HepG2 (cell line): Measurements from ENCODE around the gene DCTN4. TPM values are rescaled to one million over a fixed set of nuclear protein-coding genes. Genes with fewer than 3 reads are reported as not detected.

Experiments used
- ATAC-seq: fragments of 200-7000 bp; cut with Tn5 transposase; 3 replicates; pipeline ENCODE4 v1.9.1; 2020; ENCODE audit warnings: mild to moderate bottlenecking, moderate library complexity
- BruUV-seq: library from RNA; stranded (reverse); fragments of 400-500 nt; replicated peaks from 2 replicates; lab custom pipeline; 2021; lab: Mats Ljungman, UMichigan
- CTCF ChIA-PET: fragments of 300-600 bp; formaldehyde crosslinking; extraction: SDS; loops from one replicate; lab custom pipeline; 2021; ENCODE audit warnings: low total read pairs, inconsistent platforms, low intra/inter-chr PET ratio; lab: Yijun Ruan, JAX
- POLR2A ChIA-PET: fragments of 350-600 bp; sonication (Branson Sonifier 250); formaldehyde crosslinking; loops from one replicate; lab custom pipeline; 2020; ENCODE audit warnings: antibody characterized with exemption, inconsistent platforms; lab: Yijun Ruan, JAX
- DNase-seq: peaks from one replicate; pipeline ENCODE4 v3.0.0-alpha.2; 2015; ENCODE audit warnings: low spot score
- FAIRE-seq: peaks from 3 replicates; lab custom pipeline; 2011; peaks lifted over from hg19 to GRCh38; lab: Jason Lieb, UNC
- H2AFZ ChIP-seq: one replicate; pipeline ENCODE4 v1.6.1; 2011; ENCODE audit warnings: low read length, inconsistent platforms
- H3K27ac ChIP-seq: fragments of 300-600 bp; 3 replicates; pipeline ENCODE4 v1.8.0; 2011; ENCODE audit warnings: mixed run types, mild to moderate bottlenecking, mixed read lengths, low read length, inconsistent platforms; ENCODE audit not compliant: insufficient read depth; ENCODE audit errors: extremely low read length
- H3K27me3 ChIP-seq, 2 experiments: fragments of 200-600 bp in 1 of 2; 2 replicates in 1 of 2; 3 replicates in 1 of 2; pipeline versions ENCODE4 v1.6.0 to v1.8.0; 2011; ENCODE audit warnings: low read length in 2 of 2, mild to moderate bottlenecking in 2 of 2, moderate library complexity in 2 of 2, inconsistent platforms in 1 of 2; ENCODE audit not compliant: insufficient read depth in 2 of 2, control insufficient read depth in 1 of 2
- H3K36me3 ChIP-seq, 2 experiments: fragments of 200-600 bp in 1 of 2; replicated peaks in 1 of 2; 2 replicates in 1 of 2; 3 replicates in 1 of 2; pipeline versions ENCODE4 v1.5.1 to v1.8.0; 2011; ENCODE audit warnings: low read length in 2 of 2, inconsistent platforms in 1 of 2; ENCODE audit not compliant: insufficient read depth in 2 of 2, control insufficient read depth in 1 of 2
- H3K4me1 ChIP-seq: 2 replicates; pipeline ENCODE4 v1.5.1; 2012; ENCODE audit warnings: low read length, inconsistent platforms; ENCODE audit not compliant: insufficient read depth
- H3K4me2 ChIP-seq: 2 replicates; pipeline ENCODE4 v1.6.0; 2011; ENCODE audit warnings: low read depth, low read length, inconsistent platforms
- H3K4me3 ChIP-seq, 3 experiments: fragments of 200-600 bp in 1 of 3; sonication (generic), shearing (Covaris generic) in 1 of 3; replicated peaks in 1 of 3; 2 replicates each; pipeline ENCODE4 v1.5.1; 2011 to 2016; ENCODE audit warnings: low read length in 3 of 3, inconsistent platforms in 2 of 3, low read depth in 2 of 3, mild to moderate bottlenecking in 2 of 3, control low read depth in 1 of 3, mixed read lengths in 1 of 3; ENCODE audit not compliant: insufficient read depth in 1 of 3
- H3K79me2 ChIP-seq: one replicate; pipeline ENCODE4 v1.6.1; 2011; ENCODE audit warnings: low read length, inconsistent platforms; ENCODE audit not compliant: insufficient read depth
- H3K9ac ChIP-seq: 2 replicates; pipeline ENCODE4 v1.6.0; 2011; ENCODE audit warnings: mild to moderate bottlenecking, low read depth, low read length, inconsistent platforms; ENCODE audit not compliant: insufficient read depth
- H3K9me3 ChIP-seq: 2 replicates; pipeline ENCODE4 v1.5.1; 2012; ENCODE audit warnings: mild to moderate bottlenecking, low read length
- H4K20me1 ChIP-seq: 2 replicates; pipeline ENCODE4 v1.6.0; 2011; ENCODE audit warnings: inconsistent platforms, mild to moderate bottlenecking, low read length, moderate library complexity; ENCODE audit not compliant: insufficient read depth
- ATF7 ChIP-seq, 2 experiments: fragments of 450-650 bp in 1 of 2; sonication (generic) in 1 of 2; formaldehyde crosslinking in 1 of 2; IDR thresholded peaks; 2 replicates each; pipeline versions ENCODE4 v1.4.0 to v1.6.1; 2016 to 2020; ENCODE audit warnings: antibody characterized with exemption in 1 of 2, mild to moderate bottlenecking in 1 of 2, missing genetic modification reagents in 1 of 2
- FOXA3 ChIP-seq: IDR thresholded peaks from 2 replicates; pipeline ENCODE4 v1.6.1; 2016; ENCODE audit warnings: missing genetic modification reagents, missing compliant biosample characterization
- KDM6A ChIP-seq: IDR thresholded peaks from 2 replicates; pipeline ENCODE4 v1.6.1; 2016; ENCODE audit warnings: low read depth
- MNT ChIP-seq: fragments of 450-650 bp; IDR thresholded peaks from 2 replicates; pipeline ENCODE4 v1.6.1; 2016
- RBFOX2 ChIP-seq: fragments of 200-400 bp; formaldehyde crosslinking; IDR thresholded peaks from 2 replicates; pipeline ENCODE4 v1.6.1; 2017; ENCODE audit warnings: low read depth, mild to moderate bottlenecking, low read length
- SMARCE1 ChIP-seq: fragments of 450-650 bp; IDR thresholded peaks from 2 replicates; pipeline ENCODE4 v1.6.1; 2017; ENCODE audit warnings: borderline replicate concordance
- ZNF234 ChIP-seq: sonication (generic); formaldehyde crosslinking; conservative IDR thresholded peaks from 2 replicates; pipeline ENCODE4 v1.5.1; 2020; ENCODE audit warnings: mild to moderate bottlenecking, missing genetic modification reagents
- ZNF839 ChIP-seq: sonication (generic); formaldehyde crosslinking; IDR thresholded peaks from 2 replicates; pipeline ENCODE4 v1.4.0; 2020; ENCODE audit warnings: missing genetic modification reagents, mild to moderate bottlenecking, borderline replicate concordance
- WGBS: methylation state at CpG from one replicate; pipeline ENCODE4 v1.1.6; 2017; ENCODE audit warnings: low lambda C conversion rate; 5-methylcytosine and 5-hydroxymethylcytosine counted together
- in situ Hi-C: cut with HindIII; loops from 2 replicates; pipeline ENCODE4 v1.10.0; 2017; ENCODE audit warnings: low pct_unique_long_range_greater_than_20kb; ENCODE audit not compliant: extremely low pct_ligation_motif_present
- intact Hi-C: fragments of 100-400 bp; cut with micrococcal nuclease; formaldehyde crosslinking; loops from one replicate; pipeline ENCODE4 v1.10.0; 2022; ENCODE audit not compliant: unreplicated experiment
- polyA plus RNA-seq, 8 experiments: library from polyadenylated mRNA; depleted of rRNA in 3 of 8; stranded (reverse) in 7 of 8; unstranded in 1 of 8; fragments of >200 nt; fragmentation: Illumina TruSeq in 4 of 8; extraction: Trizol in 4 of 8; gene quantifications; 2 replicates each; pipeline versions ENCODE4 v1.2.1 to v1.2.3, GENCODE V29; 2011 to 2016; ENCODE audit warnings: low read depth in 4 of 8, missing spikeins in 1 of 8, mixed read lengths in 1 of 8; ENCODE audit not compliant: insufficient read depth in 1 of 8
- total RNA-seq, 5 experiments: library from RNA; depleted of rRNA; stranded (reverse); fragments of >200 nt; fragmentation: Illumina TruSeq; extraction: Trizol; gene quantifications; 2 replicates each; pipeline ENCODE4 v1.2.3, GENCODE V29; 2016; ENCODE audit warnings: low read depth in 1 of 5
- TF ChIP-seq, protein P1 (sequence below): sonication (generic); formaldehyde crosslinking; IDR thresholded peaks from 2 replicates; pipeline ENCODE4 v1.4.0; 2020; ENCODE audit warnings: missing genetic modification reagents
- TF ChIP-seq, protein P2 (sequence below): sonication (generic); formaldehyde crosslinking; conservative IDR thresholded peaks from 2 replicates; pipeline ENCODE4 v1.8.0; 2022; ENCODE audit warnings: missing genetic modification reagents

DCTN4 gene
- total and polyA plus RNA-seq, 2 of the 13 experiments (the other 11 are each of a cell fraction or from before 2014, with no cell fraction given), result 24.1 to 26.9 TPM

DNA sequence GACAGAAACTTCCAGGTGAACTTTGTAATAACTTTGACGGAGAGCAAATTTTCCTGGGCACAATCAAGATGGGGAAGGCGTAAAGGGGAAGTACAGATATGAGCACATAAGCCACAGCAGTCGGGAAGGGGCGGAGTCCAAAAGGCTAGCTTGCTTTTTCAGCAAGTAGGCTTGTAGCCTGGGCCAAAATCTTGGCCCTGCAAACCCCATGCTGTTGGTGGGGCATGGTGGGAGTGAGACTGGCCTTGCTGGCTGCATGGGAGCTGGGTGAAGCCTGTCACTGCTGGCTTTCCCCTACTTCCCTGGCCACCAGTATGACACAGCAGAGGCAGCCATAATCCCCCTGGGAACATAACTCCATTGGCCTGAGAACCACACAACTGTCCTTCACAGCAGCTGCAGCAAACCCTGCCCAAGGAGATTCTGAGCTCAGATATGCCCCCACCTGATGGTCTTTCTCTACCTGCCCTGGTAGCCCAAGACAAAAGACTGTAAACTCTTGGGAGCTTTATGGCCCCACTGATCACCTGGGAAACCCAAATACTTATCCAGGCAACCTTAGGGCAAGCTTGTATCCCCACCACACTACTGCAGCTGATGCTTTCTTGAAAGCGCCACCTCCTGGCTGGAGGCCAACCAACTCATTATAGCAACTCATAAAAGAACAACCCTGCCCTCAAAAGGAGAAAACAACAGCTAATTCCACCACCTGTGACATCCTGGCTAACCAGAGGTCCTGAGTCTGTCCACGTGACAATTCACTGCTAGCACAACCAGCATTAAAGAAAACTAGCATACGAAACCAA, 24.0 kb downstream of the DCTN4 start:
- FAIRE-seq (no peak), ATAC-seq (no peak), DNase-seq (no peak)
- intact Hi-C loops (no loop called here), in situ Hi-C loops (no loop called here)
- H3K79me2 ChIP-seq, result peaks cover 20% of the 10 kb centered on the region
- CTCF ChIA-PET, result no interaction called here
- no peaks in the 10 kb centered on the region; the same call in 1 of the 2 replicates for H3K9me3 ChIP-seq
- no peak overlapping the region for H3K4me2 ChIP-seq
- WGBS, result 87% methylated on average over 7 of the region's 7 CpGs
- no peaks in the 10 kb centered on the region for H4K20me1 ChIP-seq
- TF ChIP-seq, protein P1, sequence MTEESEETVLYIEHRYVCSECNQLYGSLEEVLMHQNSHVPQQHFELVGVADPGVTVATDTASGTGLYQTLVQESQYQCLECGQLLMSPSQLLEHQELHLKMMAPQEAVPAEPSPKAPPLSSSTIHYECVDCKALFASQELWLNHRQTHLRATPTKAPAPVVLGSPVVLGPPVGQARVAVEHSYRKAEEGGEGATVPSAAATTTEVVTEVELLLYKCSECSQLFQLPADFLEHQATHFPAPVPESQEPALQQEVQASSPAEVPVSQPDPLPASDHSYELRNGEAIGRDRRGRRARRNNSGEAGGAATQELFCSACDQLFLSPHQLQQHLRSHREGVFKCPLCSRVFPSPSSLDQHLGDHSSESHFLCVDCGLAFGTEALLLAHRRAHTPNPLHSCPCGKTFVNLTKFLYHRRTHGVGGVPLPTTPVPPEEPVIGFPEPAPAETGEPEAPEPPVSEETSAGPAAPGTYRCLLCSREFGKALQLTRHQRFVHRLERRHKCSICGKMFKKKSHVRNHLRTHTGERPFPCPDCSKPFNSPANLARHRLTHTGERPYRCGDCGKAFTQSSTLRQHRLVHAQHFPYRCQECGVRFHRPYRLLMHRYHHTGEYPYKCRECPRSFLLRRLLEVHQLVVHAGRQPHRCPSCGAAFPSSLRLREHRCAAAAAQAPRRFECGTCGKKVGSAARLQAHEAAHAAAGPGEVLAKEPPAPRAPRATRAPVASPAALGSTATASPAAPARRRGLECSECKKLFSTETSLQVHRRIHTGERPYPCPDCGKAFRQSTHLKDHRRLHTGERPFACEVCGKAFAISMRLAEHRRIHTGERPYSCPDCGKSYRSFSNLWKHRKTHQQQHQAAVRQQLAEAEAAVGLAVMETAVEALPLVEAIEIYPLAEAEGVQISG (CRISPR knock-in tag), result 0 out of 2 replicates have a peak, but pooled peaks have one; percentile 26
- no peak for TF ChIP-seq RBFOX2
- H3K4me1 ChIP-seq, result no peaks in the 10 kb centered on the region
- H3K9ac ChIP-seq, result no peak overlapping the region
- no TSS peak for BruUV-seq
- POLR2A ChIA-PET, result no interaction called here
- H3K36me3 ChIP-seq, result peaks cover 5 to 46% of the 10 kb centered on the region in 2 experiments
- no peaks in the 10 kb centered on the region for H3K27me3 ChIP-seq
- H3K4me3 ChIP-seq, result no peak overlapping the region
- H3K27ac ChIP-seq, result no peak overlapping the region
- no peak overlapping the region for H2AFZ ChIP-seq

DNA sequence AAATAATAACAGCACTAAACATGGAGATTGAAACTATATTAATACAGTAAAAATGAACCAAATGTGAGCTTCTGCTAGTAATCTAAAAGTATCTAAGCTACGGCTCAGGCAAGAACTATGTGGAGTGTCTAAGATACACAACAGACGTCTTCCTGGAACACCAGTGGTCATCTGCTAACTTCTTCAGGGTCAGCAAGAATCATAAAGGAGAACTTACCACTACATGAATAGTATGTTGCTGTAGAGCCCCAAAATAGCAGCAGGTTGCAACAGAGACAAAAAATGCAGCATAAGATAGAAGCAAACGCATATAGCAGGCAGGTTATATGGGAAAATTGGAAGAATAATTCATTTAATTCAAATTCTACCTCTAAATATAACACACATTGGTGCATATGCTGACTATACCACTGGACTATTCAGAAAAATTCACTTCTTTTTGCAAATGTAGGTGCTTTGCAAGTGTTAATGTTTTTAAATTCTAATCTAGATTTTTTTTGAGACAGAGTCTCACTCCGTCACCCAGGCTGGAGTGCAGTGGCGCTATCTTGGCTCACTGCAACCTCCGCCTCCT, 27.1 kb downstream of the DCTN4 start:
- in situ Hi-C loops, result no loop called here
- peaks cover 6 to 64% of the 10 kb centered on the region in 2 experiments for H3K36me3 ChIP-seq
- ATAC-seq, result no peak
- H3K27ac ChIP-seq, result no peak overlapping the region
- DNase-seq, result no peak
- no peak overlapping the region for H3K4me3 ChIP-seq
- no TSS peak for BruUV-seq
- no peaks in the 10 kb centered on the region for H4K20me1 ChIP-seq
- H3K79me2 ChIP-seq, result peaks cover 13% of the 10 kb centered on the region
- H3K4me1 ChIP-seq, result no peaks in the 10 kb centered on the region
- no peak overlapping the region for H2AFZ ChIP-seq
- intact Hi-C loops, result no loop called here
- CTCF ChIA-PET, result no interaction called here
- FAIRE-seq, result no peak
- H3K4me2 ChIP-seq, result no peak overlapping the region
- POLR2A ChIA-PET, result no interaction called here
- no peaks in the 10 kb centered on the region for H3K27me3 ChIP-seq
- H3K9me3 ChIP-seq, result no peaks in the 10 kb centered on the region; the same call in 1 of the 2 replicates
- no peak overlapping the region for H3K9ac ChIP-seq
- over 99% methylated on average over 6 of the region's 6 CpGs for WGBS
- TF ChIP-seq ZNF839 (CRISPR knock-in tag), result no peak
- TF ChIP-seq ZNF234, result no peak
- no peak for TF ChIP-seq KDM6A (CRISPR knock-in tag)
- TF ChIP-seq SMARCE1, result no peak
- no peak for TF ChIP-seq MNT
- no peak for TF ChIP-seq FOXA3 (CRISPR knock-in tag)
- TF ChIP-seq, protein P2, sequence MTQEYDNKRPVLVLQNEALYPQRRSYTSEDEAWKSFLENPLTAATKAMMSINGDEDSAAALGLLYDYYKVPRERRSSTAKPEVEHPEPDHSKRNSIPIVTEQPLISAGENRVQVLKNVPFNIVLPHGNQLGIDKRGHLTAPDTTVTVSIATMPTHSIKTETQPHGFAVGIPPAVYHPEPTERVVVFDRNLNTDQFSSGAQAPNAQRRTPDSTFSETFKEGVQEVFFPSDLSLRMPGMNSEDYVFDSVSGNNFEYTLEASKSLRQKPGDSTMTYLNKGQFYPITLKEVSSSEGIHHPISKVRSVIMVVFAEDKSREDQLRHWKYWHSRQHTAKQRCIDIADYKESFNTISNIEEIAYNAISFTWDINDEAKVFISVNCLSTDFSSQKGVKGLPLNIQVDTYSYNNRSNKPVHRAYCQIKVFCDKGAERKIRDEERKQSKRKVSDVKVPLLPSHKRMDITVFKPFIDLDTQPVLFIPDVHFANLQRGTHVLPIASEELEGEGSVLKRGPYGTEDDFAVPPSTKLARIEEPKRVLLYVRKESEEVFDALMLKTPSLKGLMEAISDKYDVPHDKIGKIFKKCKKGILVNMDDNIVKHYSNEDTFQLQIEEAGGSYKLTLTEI (CRISPR knock-in tag), result no peak
- TF ChIP-seq ATF7 (IDR thresholded peaks at IDR 0.05), result no peak
- TF ChIP-seq ATF7 (CRISPR knock-in tag; IDR thresholded peaks at IDR 0.05), result no peak
